Measurements from ENCODE around the gene ACIN1. TPM values are rescaled to one million over a fixed set of nuclear protein-coding genes. Genes with fewer than 3 reads are reported as not detected.

ACIN1 gene
- total RNA-seq, 1 experiment from 2014 or later = 333 TPM

GRCh38 chr14:23119363-23120327, 24.7 kb upstream of the ACIN1 start:
- Histone ChIP-seq H3K9ac (ENCODE audit: extremely low read depth, insufficient read length, low read length) (no peak overlapping the region), H2BK120ac (ENCODE audit: low read depth, low read length, poor library complexity, severe bottlenecking) (no peak overlapping the region), H4K8ac (replicated peaks; ENCODE audit: insufficient read length, low read depth, low read length) (no peak overlapping the region), H3K4me2 (ENCODE audit: insufficient read depth, insufficient read length, low read length) (no peak overlapping the region), H2BK5ac (ENCODE audit: insufficient read length, low read length) (no peak overlapping the region), H2BK15ac (ENCODE audit: low read depth, low read length) (no peak overlapping the region), H3K23me2 (ENCODE audit: insufficient read length, low read depth, low read length, poor library complexity, severe bottlenecking) (no peaks in the 10 kb centered on the region), H3K18ac (ENCODE audit: insufficient read length, low read depth, low read length) (no peak overlapping the region), H2AK5ac (ENCODE audit: insufficient read length, low read length) (no peak overlapping the region), H3T11ph (ENCODE audit: low read length) (no peak overlapping the region), H4K5ac (ENCODE audit: insufficient read length, low read depth, low read length) (no peak overlapping the region), H3K14ac (ENCODE audit: insufficient read depth, low read length) (no peak overlapping the region), H3K9me3 (ENCODE audit: control insufficient read depth, low read depth, low read length) (no peaks in the 10 kb centered on the region), H3K23ac (ENCODE audit: insufficient read length, low read depth, low read length) (no peak overlapping the region), H3K27ac (ENCODE audit: insufficient read length, low read depth, low read length) (no peak overlapping the region), H3K79me2 (ENCODE audit: insufficient read depth, low read length) (no peaks in the 10 kb centered on the region), H3K4ac (ENCODE audit: low read depth, low read length) (no peak overlapping the region), H2BK20ac (ENCODE audit: low read depth, low read length, poor library complexity, severe bottlenecking) (no peak overlapping the region), H2AFZ (ENCODE audit: low read length) (no peak overlapping the region), H2BK12ac (ENCODE audit: insufficient read length, low read depth, low read length) (no peak overlapping the region), H4K91ac (ENCODE audit: insufficient read length, low read depth, low read length) (no peak overlapping the region), H3K4me1 (ENCODE audit: insufficient read depth, low read length) (peaks cover 11% of the 10 kb centered on the region), H4K20me1 (ENCODE audit: control insufficient read depth, insufficient read depth, insufficient read length) (no peaks in the 10 kb centered on the region), H3K56ac (ENCODE audit: insufficient read length, low read depth, low read length) (no peak overlapping the region), H3K27me3 (ENCODE audit: insufficient read depth, low read length) (no peaks in the 10 kb centered on the region), H3K79me1 (ENCODE audit: insufficient read depth, low read depth, low read length, poor library complexity, severe bottlenecking) (no peaks in the 10 kb centered on the region)
- Mint-ChIP-seq H3K4me1 (peaks cover 47 to 55% of the 10 kb centered on the region in 2 experiments), H3K36me3 (ENCODE audit: insufficient read depth in 1 of 3, low read depth in 3 of 3) (no peaks in the 10 kb centered on the region; a peak in 1 of 7 replicates), H3K4me3 (peak overlapping the region in 1 of 2 experiments; percentile 56; a peak in 2 of 5 replicates), H3K27ac (peak overlapping the region in 1 of 3 experiments; percentile 28; a peak in 1 of 7 replicates), H3K27me3 (ENCODE audit: low read depth) (peaks cover 22% of the 10 kb centered on the region), H3K9me3 (no peaks in the 10 kb centered on the region)
- no peak for TF ChIP-seq CTCF (conservative IDR thresholded peaks at IDR 0.05)
- WGBS (ENCODE audit: extremely low coverage, insufficient read length, low lambda C conversion rate) = no CpG with 5 or more reads among the region's 16 CpGs
- no peak for DNase-seq
